CD4-positive, alpha-beta T cell treated with Interleukin-21 for 1 hour (primary cell): ENCODE results near the gene FHAD1.

ENCODE experiments used
- DNase-seq: peaks from one replicate; pipeline ENCODE4 v3.0.0-alpha.2; 2020

FHAD1 gene

GRCh38 chr1:15246960-15247614 lies at the start of gene FHAD1:
TSS of gene FHAD1 (plus strand) at chr1:15247223. CDS start at chr1:15251785, 4,562 bp downstream.
- peak; percentile 70 for DNase-seq

- DNase-seq: no peak
These were observed 49.2 kb upstream of the FHAD1 start for GRCh38 chr1:15197591-15198447.

DNA sequence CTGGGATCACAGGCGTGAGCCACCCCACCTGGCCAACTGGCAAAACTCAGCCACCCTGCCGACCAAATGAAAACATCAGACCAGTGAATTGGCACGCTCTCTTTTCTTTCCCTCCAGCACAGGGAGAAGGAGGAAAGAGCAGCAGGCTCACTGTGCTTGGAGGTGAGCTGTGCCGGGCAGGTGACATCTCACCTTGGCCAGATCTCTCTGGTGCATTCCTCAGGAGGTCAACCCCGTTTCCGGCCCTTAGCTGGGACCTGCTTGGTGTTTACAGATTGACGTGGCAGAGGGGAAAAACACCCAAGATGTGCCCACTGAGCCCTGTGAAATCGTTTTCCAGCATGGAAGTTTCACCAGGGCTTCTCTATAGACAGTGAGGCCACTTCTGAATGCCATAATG lies 48.3 kb upstream of the FHAD1 start:
- no peak for DNase-seq

GRCh38 chr1:15201221-15201620 lies 45.8 kb upstream of the FHAD1 start:
- no peak for DNase-seq

- DNase-seq: no peak
These were observed 45.0 kb upstream of the FHAD1 start for GRCh38 chr1:15201849-15202551.

- DNase-seq: no peak
These were observed 42.1 kb upstream of the FHAD1 start for GRCh38 chr1:15204931-15205330.

DNA sequence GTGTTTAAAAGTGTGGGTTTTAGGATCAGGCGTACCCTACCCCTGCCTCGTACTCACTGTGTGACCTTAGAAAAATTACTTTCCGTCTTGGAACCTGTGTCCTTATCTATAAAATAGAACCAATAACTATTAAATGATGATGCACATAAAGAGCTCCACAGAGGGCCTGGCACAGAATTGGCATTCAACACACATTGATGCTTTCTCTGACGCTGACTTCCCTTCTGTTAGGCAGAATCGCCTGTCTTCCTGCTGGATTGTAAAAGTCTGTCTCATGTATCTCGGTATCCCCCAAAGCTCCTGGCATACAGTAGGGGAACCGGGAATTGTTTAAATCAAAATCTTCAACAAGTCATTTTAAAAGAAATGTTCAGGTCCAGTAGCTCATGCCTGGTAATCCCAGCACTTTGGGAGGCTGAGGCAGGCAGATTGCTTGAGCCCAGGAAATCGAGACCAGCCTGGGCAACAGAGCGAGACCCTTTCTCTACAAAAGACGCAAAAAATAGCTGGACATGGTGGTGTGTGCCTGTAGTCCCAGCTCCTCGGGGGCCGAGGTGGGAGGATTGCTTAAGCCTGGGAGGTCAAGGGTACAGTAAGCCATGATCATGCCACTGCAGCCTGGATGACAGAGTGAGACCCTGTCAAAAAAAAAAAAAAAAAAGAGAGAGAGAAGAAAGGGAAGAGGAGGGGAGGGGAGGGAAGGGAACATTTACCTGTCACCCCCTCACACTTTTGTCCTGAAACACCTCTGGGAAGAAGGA lies 41.3 kb upstream of the FHAD1 start:
- DNase-seq: no peak

DNA sequence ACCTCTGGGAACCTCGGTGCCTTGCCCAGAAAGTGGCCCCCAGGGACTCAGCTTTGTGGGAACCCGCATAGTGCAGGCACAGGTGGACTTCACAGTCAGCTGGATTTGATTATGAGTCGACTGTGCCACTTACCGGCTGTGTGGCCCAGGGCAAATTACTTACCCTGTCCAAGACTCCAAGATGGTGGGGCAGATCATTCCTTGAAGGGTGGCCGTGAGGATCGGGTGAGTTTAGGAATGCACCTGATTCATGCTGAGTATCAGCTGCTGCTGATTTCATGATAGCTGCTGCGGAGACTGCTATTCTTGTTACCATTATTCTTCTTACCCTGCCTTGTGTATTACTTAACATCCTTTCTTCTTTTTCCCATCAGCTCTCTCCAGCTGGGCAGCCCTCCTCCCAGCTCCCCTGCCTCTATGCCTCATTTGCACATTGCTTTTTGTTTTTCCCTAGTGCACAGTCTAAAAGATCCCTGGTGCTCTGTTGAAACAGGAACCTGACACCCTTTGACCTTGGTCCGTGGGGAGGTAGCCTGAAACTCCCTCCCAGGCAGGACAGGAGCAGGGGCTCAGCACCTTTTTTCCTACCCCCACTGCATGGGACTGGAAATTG lies 40.5 kb upstream of the FHAD1 start:
- DNase-seq: no peak

GRCh38 chr1:15207031-15207828 lies 39.8 kb upstream of the FHAD1 start:
- DNase-seq: no peak

DNA sequence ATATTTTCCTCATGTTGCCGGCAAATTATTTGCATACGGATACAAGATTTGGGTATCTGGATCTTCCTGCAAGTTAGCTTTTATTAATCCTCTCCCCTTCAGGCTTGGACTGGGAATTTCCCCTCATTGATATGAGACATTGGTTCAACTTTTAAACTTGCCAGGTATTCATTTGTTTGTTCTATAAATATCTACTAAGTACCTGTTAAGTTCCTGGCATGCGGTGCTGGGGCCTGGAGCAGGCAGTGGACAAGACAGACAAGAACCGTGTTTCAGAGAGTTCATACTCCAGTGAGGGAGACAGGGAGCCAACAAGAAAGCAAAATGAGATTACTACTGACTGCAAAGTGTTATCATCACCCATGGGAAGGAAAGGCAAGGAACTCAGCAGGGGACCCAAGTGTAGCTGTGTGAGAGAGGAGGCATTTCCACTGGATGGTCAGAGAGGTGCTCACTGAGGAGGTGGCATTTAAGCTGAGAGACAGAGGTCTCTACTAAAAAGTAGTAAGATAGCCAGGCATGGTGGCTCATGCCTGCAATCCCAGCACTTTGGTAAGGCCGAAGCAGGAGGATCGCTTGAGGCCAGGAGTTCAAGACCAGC lies 39.1 kb upstream of the FHAD1 start:
- DNase-seq: no peak

DNA sequence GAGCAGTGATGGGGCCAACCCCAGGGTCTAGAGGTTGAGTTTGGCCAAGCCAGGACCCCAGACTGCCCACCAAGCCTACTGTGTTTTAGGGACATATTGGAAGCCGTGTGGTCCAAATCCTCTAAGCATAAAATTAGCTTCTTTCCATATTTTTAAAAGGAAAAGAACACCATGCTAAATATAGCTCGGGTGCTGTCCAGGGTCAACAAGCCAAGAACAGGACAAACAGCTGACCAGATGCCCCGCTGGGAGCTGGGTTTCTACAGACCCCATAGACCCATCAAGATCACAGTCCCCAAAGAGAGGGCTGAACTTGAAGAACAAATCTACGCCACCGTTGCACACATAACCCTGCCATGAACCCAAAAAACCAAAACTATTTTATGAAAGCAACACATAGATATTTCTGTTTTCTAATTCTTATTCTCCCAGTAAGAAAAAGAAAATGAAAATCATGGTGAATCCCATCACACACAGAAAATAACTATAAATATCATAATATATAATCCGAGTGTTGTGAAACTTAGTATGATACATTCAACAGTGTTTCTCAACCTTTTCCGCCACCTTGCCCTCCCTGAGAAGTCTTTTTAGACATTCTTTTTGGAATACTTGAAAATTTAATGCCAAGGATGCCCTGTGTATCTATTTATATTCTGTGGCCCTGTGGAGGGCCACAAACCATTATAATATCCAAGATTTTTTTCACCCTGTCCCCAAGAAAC lies 36.2 kb upstream of the FHAD1 start:
- no peak for DNase-seq

DNA sequence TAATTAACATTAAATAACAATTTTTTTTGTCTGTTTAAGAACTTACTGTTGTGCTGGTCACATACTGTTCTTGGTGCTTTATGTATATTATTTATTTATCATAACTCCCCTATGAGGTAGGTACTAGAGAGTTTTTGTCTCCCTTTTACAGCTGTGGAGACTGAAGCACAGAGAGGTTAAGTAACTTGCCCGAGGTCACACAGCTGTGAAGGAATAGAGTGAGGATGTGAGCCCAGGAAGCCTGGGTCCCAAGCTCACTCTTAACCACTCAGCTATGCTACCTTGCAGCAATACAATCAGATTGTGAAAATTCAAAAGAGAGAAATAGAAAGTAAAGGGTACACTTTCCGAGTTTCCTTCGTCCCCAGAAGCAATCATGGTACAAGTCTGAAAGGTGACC lies 35.6 kb upstream of the FHAD1 start:
- no peak for DNase-seq

DNA sequence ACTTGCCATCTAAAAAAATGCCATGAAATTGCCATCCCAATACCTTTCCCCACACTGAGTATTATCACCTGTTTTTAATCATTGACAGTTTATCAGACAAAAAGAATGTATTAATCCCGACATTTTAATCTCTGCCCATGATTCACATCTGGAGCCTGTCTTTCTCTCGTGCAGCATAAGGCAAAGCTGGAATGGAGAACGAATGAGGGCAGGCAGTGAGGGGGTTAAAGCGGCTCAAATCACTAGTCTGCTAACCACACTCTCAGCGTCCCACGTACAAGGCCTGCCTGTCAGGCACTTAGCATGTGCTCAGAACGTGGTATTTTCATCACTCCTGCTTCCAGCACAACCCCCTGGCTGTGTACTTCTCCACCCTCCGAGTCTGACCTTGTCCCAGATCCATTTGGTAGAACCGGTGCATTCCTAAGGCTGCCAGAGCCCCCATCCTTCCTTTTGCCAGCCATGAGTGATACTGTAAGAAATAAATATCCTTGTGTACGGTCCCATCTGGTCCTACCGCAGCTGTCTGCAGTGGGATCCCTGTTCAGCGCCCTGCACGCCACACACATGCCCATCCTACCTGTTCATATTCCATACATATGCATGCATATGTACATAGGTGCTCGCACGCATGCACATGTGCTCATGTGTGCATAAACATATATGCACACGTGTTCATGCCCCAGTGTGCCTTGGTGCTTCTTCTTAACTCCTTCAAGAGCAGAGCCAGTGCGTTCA lies 34.6 kb upstream of the FHAD1 start:
- DNase-seq: no peak

DNA sequence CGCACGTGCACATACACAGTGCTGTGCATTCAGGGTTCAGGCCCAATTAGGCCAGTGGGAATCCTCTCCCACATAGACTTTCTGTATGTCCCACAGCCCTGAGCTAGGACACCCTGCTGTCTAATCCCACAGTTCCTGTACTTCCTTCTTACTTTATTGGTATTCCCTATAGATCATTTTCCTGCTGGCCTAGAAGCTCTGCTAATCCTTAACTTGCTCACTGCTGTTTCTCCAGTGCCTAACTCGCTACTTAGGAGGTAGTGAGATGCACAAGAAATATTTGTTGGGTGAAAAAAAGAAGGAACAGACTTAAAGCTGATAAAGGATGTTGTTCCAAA lies 34.1 kb upstream of the FHAD1 start:
- no peak for DNase-seq

DNA sequence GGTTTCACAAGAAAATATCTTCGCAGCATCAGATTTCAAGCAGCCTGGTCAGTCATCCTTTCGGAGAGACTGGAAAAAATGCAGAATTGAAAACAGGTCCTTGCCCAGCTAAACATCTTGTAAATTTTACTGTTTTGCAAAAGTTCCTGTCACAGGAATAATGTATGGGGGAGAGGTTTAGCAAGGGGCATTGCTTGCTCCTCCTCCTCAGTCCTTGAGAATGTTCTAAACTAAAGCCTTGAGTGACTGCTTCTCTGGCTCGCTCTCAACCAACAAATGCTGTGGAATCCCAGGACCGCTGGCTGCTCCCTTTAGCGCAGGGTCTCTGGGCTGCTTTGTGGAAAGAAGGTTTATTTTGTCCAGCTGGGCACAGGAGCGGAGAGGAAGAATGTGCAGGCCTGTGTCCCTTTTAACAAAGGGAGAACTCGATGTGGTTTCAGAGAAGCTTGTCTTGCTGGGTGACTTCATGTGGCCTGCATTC lies 33.6 kb upstream of the FHAD1 start:
- no peak for DNase-seq

GRCh38 chr1:15214527-15214926 lies 32.5 kb upstream of the FHAD1 start:
- DNase-seq: no peak

DNA sequence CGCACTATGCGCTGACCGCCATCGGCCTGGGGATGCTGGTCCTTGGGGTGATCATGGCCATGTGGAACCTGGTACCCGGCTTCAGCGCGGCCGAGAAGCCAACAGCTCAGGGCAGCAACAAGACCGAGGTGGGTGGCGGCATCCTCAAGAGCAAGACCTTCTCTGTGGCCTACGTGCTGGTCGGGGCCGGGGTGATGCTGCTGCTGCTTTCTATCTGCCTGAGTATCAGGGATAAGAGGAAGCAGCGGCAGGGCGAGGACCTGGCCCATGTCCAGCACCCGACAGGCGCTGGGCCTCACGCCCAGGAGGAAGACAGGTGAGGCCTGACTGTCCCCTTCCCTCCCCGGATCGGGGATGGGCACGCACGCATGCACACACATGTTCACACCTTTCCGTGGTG lies 31.9 kb upstream of the FHAD1 start:
- no peak for DNase-seq

DNA sequence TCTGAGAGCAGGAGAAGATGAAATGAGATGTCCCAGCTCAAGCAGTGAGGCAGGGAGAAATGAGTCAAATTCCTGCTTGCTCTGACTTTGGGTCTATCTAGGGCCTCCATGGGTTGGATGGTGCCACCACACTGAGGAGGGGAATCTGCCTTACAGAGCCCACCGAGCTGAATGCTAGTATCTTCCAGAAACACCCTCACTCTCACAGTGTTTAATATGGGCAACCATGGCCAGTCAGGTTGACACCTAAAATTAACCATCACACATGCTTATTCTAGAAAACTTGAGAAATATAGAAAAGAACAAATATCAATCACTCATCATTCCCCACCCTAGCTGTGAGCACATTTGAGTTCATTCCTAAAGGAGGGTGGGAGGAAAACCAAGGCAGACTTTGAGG lies 29.4 kb upstream of the FHAD1 start:
- DNase-seq: no peak
